H1 (cell line): ENCODE data around the gene PTPRD.

Experiments used
- EZH2 ChIP-seq: fragments of 200-600 bp; sonication (generic); IDR thresholded peaks from 2 replicates; pipeline ENCODE4 v1.7.1; 2012; ENCODE audit warnings: low read depth, mild to moderate bottlenecking, moderate library complexity, low read length, inconsistent platforms; ENCODE audit not compliant: severe bottlenecking
- POLR2A ChIP-seq, 2 experiments: IDR thresholded peaks; 1 replicate in 1 of 2; 2 replicates in 1 of 2; pipeline ENCODE4 v1.6.1; 2011; ENCODE audit warnings: low read depth in 2 of 2, low read length in 2 of 2, mild to moderate bottlenecking in 2 of 2; ENCODE audit errors: control extremely low read depth in 1 of 2
- RAD21 ChIP-seq, 2 experiments: IDR thresholded peaks in 1 of 2; conservative IDR thresholded peaks in 1 of 2; 2 replicates each; pipeline ENCODE4 v1.6.1; 2011; ENCODE audit warnings: low read depth in 2 of 2, low read length in 2 of 2, improper control_type of control experiment in 1 of 2, inconsistent platforms in 1 of 2, mild to moderate bottlenecking in 1 of 2, moderate library complexity in 1 of 2
- SIN3A ChIP-seq, 2 experiments: IDR thresholded peaks in 1 of 2; conservative IDR thresholded peaks in 1 of 2; 2 replicates each; pipeline ENCODE4 v1.6.1; 2011 to 2012; ENCODE audit warnings: low read length in 2 of 2, improper control_type of control experiment in 1 of 2, low read depth in 1 of 2, mild to moderate bottlenecking in 1 of 2
- TF ChIP-seq, protein P1 (sequence below), 3 experiments: IDR thresholded peaks; 1 replicate in 2 of 3; 2 replicates in 1 of 3; pipeline versions ENCODE4 v1.5.1 to v1.6.1; 2011; ENCODE audit warnings: low read length in 3 of 3, mild to moderate bottlenecking in 3 of 3, inconsistent platforms in 2 of 3, low read depth in 1 of 3, moderate library complexity in 1 of 3; ENCODE audit not compliant: insufficient read depth in 1 of 3; ENCODE audit errors: control extremely low read depth in 1 of 3
- TF ChIP-seq, protein P2 (sequence below): IDR thresholded peaks from 2 replicates; pipeline ENCODE4 v1.6.1; 2011; ENCODE audit warnings: low read length, improper control_type of control experiment

DNA sequence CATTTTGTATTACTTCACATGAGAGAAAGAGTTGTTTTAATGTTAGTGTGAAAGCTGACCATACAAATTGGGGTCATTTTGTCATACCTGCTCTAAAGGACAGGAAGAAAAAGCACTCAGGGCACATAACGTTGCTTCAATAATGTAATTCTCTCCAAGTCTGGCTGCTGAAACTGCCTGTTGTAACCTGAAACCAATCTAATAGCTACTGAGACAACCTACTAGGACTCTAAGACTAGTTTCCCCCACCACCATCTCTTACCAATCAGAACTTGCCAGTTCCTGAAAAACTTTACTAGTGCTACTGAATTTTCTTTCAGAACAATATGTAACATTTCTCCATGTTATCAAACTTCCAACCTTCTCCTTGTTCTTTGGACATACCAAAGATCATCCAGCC lies 374.7 kb downstream of the PTPRD start:
- TF ChIP-seq, protein P1, sequence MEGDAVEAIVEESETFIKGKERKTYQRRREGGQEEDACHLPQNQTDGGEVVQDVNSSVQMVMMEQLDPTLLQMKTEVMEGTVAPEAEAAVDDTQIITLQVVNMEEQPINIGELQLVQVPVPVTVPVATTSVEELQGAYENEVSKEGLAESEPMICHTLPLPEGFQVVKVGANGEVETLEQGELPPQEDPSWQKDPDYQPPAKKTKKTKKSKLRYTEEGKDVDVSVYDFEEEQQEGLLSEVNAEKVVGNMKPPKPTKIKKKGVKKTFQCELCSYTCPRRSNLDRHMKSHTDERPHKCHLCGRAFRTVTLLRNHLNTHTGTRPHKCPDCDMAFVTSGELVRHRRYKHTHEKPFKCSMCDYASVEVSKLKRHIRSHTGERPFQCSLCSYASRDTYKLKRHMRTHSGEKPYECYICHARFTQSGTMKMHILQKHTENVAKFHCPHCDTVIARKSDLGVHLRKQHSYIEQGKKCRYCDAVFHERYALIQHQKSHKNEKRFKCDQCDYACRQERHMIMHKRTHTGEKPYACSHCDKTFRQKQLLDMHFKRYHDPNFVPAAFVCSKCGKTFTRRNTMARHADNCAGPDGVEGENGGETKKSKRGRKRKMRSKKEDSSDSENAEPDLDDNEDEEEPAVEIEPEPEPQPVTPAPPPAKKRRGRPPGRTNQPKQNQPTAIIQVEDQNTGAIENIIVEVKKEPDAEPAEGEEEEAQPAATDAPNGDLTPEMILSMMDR (IDR thresholded peaks at IDR 0.05; ENCODE audit: control extremely low read depth in 1 of 3, insufficient read depth in 1 of 3, low read depth in 1 of 3, low read length in 3 of 3): no peak
- TF ChIP-seq POLR2A (IDR thresholded peaks at IDR 0.05; ENCODE audit: control extremely low read depth in 1 of 2, low read depth in 2 of 2, low read length in 2 of 2): no peak
- no peak for TF ChIP-seq RAD21 (IDR thresholded peaks at IDR 0.05 in 1 of 2, conservative IDR thresholded peaks at IDR 0.05 in 1 of 2; ENCODE audit: low read depth in 2 of 2, low read length in 2 of 2)
- TF ChIP-seq EZH2: no peak
- TF ChIP-seq, protein P2, sequence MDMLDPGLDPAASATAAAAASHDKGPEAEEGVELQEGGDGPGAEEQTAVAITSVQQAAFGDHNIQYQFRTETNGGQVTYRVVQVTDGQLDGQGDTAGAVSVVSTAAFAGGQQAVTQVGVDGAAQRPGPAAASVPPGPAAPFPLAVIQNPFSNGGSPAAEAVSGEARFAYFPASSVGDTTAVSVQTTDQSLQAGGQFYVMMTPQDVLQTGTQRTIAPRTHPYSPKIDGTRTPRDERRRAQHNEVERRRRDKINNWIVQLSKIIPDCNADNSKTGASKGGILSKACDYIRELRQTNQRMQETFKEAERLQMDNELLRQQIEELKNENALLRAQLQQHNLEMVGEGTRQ: no peak
- no peak for TF ChIP-seq SIN3A (conservative IDR thresholded peaks at IDR 0.05 in 1 of 2, IDR thresholded peaks at IDR 0.05 in 1 of 2; ENCODE audit: low read depth in 1 of 2, low read length in 2 of 2)
